ENCODE data around the gene ZNF335.
"Not testable (repeated sequence)": the region's sequence is repeated elsewhere in the genome, so short reads cannot be mapped to it uniquely, and the experiment has no call there.

The ZNF335 gene

DNA sequence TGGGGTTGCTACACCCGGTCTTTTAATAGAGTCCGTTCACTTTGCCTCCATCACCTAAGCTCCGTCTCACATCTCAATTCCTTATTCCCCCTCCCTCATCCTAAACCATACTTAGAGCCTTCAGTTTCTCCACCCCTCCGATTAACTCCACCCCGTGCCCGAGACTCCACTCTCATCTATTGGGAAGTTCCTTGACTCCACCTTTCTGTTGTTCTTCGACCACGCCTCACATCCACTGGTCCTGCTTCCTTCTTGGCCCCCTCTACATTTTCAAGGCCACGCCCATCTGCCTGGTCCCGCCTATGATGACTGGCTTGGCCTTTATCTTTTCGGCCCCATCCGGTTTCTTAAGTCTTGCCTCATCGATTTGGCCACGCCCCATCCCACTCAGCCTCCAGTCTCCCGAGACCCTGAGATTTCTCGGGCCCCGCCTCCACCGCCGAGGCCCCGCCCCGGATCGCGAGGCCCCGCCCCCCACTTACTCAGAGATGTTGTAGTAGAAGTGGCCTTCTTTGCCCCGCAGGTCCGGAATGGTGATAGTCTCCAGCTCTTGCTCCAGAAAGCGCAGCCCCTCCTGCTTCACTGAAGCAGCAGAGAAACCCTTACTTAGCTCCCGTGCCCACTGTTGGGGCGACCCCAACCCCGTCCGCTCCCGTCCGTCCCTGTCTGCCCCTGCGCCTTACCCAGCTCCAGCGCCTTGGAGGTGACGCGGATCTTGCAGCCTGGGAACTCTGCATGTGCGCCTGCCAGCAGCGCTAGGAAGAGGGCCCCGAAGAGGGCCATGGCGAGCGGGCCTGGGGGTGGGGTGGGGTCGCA lies 61.1 kb downstream of the ZNF335 start:
- peak; percentile 92 for DNase-seq (ENCODE audit: low read depth)

DNA sequence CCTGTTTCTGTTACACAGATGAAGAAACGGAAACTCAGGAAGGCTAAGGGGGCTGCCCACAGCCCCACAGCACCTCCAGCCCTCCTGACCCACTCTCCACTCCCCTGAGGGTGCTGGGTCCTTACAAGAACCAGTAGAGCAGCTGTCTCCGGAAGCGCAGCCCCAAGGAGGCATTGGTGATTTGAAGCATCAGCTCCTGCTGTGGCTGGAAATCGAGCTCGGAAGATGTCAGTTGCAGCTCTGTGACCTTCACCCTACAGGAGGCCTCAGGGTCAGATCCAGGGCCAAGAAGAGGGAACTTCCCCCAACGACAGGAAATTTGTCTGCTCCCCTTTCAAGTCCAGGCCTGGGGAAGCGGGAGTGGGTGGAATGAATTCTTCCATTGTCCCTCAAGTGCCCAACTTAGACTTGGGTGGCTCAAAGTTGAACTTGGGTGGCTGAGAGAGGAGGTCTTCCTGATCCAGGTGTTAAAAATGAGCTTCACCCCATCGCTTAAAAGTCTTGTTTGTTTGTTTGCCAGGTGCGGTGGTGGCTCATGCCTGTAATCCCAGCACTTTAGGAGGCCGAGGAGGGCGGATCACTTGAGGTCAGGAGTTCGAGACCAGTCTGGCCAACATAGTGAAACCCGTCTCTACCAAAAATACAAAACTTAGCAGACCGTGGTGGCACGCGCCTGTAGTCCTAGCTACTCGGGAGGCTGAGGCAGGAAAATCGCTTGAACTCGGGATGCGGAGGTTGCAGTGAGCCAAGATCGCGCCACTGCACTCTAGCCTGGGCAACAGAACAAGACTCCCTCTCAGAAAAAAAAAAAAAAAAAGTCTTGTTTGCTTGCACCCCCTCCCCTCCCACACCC lies 62.0 kb downstream of the ZNF335 start:
- DNase-seq (ENCODE audit: low read depth): no peak

DNA sequence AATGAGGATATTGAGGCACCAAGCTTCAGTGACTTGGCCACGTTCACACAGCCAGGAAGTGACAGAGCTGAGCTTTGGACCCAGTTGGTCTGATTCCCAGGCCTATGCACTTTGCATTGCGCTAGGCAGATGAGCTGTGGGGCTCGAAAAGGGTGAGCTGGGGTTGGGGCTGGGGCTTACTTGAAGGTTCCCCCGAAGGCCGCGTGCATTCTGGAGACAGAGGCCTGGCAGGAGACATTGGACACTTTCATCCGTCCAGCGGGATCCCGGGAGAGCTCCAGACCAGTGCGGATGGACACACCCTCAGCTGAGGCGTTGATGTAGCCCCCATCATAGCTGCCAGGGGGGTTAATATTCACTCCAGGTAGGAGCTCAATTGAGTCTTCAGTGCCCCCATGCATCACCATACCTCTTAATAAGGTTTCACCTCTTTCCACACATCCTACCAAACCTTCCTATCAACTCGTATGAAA lies 62.6 kb downstream of the ZNF335 start:
- no peak for DNase-seq (ENCODE audit: low read depth)

DNA sequence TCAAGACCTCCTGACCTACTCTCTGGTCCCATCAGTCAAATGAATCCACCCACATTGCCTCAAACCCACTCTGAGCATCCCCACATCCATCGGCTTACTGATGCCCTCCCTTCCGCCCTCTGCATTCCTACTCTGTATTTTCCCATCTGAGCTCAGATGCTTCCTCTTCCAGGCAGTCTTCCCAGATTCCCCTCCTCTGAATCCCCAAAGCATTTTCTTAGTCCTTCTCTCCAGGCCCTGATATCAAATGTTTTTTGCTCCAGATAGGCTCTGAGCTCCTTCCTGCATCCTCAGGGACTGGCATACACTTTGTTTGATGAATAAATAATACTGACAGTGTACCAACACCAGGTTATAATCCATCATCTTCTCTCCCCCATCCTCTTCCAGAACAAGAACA lies 63.9 kb downstream of the ZNF335 start:
- no peak for DNase-seq (ENCODE audit: low read depth)

DNA sequence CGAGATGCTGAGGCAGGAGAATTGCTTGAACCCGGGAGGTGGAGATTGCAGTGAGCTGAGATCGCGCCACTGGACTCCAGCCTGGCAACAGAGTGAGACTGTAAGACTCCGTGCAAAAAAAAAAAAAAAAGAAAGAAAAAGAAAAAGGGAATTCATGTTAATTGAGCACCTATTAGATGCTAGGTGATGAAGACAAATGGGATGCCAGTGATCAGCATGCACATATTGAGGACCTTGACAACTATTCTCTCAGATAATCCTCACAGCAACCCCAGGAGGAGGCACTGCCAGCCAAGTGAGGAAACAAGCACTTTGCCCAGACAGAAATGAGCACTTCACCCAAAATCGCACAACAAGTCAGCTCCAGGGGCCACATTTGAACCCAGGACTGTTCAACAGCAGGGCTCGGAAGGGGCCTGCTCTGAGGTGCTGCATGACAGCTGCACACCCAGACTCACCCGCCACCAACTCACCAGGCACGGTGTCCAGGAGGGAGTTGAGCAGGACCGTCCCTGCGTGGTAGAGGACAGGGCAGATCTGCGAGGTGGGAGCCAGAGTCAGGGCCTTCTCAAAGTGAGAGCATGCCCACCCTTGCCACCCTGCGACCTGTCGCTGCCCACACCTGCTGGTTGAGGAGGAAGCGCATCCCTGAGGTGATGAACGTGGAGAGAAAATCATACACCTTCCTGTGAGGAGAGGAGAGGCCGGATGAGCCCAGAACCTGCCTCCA lies 64.6 kb downstream of the ZNF335 start:
- no peak for DNase-seq (ENCODE audit: low read depth)

DNA sequence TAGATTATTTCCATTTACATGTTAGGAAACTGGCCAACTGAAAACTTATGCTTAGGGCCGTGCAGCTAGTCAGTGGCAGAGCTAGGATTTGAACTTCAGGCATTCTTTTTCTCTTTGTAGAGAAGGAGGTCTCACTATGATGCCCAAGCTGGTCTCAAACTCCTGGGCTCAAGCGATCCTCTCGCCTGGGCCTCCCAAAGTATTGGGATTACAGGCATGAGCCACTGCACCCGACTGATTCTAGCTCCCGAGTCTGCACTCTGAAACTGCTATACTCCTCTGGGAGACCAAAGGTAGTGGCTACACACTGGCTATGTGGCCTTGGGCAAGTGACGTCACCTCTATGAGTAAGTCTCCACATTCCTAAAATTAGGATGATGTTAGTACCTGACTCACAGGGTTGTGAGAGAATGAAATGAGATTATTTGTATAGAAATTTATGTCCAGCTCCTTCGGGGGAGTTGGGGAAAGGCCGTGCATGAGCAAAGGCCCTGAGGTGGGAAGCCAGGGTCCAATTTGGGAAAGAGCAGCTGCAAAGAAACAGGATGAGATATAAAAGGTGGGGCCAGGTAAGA lies 66.4 kb downstream of the ZNF335 start:
- no peak for DNase-seq (ENCODE audit: low read depth)

DNA sequence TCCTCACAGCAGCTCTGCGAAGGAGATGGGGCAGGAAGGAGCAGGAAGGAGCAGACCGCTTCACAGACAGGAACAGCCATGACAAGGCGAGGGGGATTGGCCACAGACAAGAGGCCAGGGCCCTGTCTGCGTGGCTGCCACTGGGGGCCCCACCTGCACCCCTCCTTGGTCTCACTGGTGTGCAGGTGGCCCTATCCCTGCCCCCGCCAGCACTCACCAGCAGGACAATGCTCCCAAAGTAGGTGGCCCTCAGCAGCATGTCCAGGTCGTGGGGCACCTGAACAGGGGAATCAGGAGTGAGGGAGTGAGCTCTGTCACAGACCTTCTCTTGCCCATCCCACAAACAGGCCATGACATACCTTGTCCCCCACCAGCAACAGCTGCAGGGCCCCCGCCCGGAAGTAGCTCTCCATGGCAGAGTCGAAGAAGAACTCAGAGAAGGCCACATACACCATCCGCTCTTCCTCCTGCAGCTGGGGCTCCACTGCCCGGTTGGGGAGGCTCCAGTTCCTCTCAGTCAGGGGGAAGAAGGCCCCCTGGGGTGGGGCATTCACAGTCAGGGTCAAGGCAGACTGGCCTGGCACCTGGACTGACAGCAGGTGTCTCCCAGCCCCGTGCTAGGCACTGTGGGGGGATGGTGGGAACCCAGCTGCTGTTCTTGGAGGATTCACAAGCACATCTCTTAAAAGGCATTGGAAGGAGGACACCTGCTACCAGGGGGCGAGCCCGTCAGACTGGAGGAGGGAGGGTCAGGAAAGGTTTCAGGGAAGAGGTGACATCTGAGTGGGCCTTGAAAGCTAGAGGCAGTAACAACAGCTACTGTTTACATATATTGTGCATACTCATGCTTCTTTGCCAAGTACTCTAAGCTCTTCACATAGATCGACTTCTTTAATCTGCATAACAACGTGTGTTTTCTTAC lies 67.2 kb downstream of the ZNF335 start:
- no peak for DNase-seq (ENCODE audit: low read depth)

DNA sequence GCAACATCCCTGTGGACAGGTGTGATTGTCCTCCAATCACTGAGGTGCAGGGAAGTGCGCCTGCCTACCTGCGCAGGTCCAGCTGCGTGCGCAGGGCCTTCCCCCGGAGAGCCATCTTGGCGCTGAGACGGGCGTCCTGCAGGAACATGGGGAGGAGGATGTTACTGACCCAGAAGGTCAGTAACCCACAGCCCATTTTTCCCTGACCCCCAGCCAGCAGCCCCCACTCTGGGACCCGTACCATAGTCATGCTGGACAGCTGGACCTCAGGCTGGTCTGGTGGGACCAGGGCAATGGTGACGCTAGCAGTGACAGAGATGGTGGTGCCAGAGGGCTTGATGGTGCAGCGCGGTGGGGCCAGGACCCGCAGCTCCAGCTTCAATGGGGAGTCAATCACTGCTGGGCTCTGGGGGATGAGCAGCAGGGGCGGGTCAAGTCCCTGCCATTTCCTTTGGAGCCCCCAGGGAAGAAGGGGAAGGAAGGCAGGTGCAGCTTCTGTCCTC lies 69.8 kb downstream of the ZNF335 start:
- DNase-seq (ENCODE audit: low read depth): no peak

DNA sequence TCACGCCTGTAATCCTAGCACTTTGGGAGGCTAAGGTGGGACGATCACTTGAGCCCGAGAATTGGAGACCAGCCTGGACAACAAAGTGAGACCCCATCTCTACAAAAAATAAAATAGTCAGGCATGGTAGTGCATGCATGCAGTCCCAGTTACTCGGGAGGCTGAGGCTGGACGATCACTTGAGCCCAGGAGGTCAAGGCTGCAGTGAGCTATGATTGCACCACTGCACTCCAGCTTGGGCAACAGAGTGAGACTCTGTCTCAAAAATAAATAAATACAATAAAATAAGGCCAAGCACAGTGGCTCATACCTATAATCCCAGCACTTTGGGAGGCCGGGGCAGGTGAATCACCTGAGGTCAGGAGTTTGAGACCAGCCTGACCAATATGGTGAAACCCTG lies 70.7 kb downstream of the ZNF335 start:
- not testable (repeated sequence) for DNase-seq (ENCODE audit: low read depth)

DNA sequence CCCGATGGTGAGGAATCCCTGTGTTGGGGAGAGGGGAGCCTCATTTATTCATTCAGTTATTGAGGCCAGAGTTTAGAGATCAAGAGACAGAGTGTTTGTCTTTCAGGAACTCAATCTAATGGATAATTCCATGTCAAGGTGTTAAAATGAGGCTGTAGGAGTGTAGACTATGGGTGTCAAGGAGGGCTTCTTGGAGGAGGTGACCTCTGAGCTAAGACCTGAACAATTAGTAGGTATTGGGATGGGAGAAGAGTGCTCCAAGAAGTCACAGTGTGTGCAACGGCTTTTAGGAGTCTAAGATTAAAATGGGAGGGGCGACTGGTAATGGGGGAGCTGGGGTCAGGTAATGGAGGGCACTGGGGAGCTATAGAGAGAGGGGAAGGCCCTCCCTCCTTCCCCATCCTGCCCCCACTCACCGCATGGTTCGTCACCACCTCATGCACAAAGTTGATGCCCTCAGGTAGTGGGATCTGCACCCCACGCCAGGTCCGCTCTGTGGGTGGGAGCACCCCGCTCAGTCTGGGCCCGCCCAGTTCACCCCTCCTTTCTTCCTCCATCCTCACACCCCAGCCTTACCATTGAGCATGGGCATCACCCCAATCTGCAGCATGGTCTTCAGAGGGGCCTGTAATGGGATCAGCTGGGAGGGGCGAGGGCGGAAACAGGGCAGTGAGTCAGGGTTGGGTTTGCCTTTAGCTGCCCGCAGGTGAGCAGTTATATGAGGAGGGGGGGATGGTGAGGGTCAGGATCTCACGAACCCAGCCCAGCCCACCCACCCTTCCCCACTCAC lies 72.8 kb downstream of the ZNF335 start:
- DNase-seq (ENCODE audit: low read depth): no peak

Measured in activated T-cell treated with anti-CD3 and anti-CD28 coated beads for 24 hours (primary cell).